GM19099 (cell line): ENCODE results near the gene IMMP2L.

ENCODE experiments used
- POLR2A ChIP-seq: IDR thresholded peaks from 3 replicates; pipeline ENCODE4 v1.6.1; 2011; ENCODE audit warnings: low read depth; ENCODE audit not compliant: insufficient read length; ENCODE audit errors: extremely low read depth

The IMMP2L gene

GRCh38 chr7:110911632-110912031 lies 650.7 kb downstream of the IMMP2L start:
- TF ChIP-seq POLR2A, result no peak

GRCh38 chr7:110909117-110909516 lies 653.2 kb downstream of the IMMP2L start:
- no peak for TF ChIP-seq POLR2A

DNA sequence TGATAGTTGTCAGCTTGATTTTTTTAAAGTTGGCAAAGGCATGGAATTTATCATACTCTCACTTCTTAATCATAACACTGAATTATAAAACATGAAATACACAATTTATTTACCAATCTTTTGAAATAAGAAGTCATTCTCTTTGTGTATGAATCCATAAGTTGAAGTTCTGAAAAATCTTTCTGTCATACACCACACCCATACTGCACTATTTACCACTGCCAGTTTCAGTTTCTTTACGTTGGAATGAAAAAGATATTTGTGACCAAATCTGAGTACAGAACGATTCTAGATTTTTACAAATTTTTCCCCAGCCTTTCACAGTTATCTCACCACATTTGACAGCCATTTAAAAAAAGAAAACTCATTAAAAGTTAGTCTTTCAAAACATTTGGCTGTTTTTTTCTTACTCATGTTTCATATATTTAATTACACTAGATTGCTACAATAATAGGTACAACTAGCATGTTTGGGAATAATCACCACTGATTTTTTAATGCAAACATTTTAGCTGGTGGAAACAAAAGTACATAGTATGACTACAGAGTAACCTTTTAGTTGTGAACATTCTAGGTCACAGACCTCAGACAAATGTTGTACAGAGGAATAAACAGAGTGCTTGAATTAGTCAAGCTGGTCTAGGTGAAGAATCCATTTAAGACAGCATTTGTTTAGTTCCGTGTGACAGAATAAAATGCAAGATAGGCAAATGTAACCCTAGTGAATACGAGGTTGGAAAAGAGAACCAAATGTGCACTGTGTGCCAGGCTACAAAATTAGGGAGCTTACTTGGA lies 656.3 kb downstream of the IMMP2L start:
- TF ChIP-seq POLR2A, result no peak

- TF ChIP-seq POLR2A, result no peak
Observed at GRCh38 chr7:110898516-110898915, 663.8 kb downstream of the IMMP2L start.

DNA sequence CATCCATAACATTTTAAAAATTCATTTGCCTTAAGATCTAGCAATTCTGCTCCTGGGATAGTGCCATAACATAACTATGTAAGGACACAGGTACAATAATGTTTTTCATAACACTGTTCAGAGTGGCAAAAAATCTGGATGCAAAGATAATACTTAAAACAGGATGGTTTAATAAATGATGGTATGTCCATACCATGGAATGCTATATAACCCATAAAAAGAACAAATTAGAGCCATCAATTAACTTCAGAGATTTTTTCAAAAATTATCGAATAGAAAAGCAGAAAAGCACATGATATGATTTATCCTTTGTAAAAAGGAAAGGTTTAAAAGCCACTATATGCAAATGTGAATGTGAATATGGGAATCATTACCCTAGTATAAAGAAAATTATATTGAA lies 664.8 kb downstream of the IMMP2L start:
- no peak for TF ChIP-seq POLR2A

- TF ChIP-seq POLR2A, result no peak
Observed at GRCh38 chr7:110894111-110894510, 668.2 kb downstream of the IMMP2L start.

GRCh38 chr7:110891197-110891596 lies 671.1 kb downstream of the IMMP2L start:
- no peak for TF ChIP-seq POLR2A

GRCh38 chr7:110890101-110890500 lies 672.2 kb downstream of the IMMP2L start:
- no peak for TF ChIP-seq POLR2A

DNA sequence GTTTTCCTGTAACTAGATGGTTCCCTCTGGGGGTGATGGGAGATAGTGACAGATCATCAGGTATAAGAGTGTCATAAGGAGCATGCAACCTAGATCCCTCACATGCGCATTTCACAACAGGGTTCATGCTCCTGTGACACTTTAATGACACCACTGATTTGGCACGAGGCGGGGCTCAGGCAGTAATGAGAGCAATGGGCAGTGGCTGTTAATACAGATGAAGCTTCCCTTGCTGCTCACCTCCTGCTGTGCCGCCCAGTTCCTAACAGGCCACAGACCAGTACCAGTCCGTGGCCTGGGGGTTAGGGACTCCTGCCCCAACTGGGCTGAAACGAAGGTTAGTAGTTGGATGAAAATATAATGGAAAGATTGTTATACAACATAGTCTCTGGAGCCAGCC lies 673.0 kb downstream of the IMMP2L start:
- no peak for TF ChIP-seq POLR2A

- no peak for TF ChIP-seq POLR2A
Observed at GRCh38 chr7:110888641-110889040, 673.7 kb downstream of the IMMP2L start.

DNA sequence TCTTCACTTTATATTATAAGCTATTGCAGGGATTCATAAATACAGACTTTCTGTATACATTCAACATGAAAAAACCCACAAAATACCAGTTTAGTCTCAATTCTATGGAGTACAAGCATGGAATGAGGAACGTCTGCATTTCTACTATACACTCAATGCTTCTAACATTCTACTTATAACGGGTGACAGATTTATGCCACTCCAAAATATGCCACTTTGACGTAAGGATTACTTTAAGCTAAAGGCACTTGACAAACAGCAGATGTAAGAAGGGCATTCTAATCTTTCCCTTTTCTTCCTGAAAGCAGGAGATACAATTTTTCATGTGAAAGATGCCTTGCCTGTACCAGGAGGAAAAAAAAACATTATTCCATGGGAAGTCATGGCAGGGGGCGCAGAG lies 676.8 kb downstream of the IMMP2L start:
- no peak for TF ChIP-seq POLR2A

DNA sequence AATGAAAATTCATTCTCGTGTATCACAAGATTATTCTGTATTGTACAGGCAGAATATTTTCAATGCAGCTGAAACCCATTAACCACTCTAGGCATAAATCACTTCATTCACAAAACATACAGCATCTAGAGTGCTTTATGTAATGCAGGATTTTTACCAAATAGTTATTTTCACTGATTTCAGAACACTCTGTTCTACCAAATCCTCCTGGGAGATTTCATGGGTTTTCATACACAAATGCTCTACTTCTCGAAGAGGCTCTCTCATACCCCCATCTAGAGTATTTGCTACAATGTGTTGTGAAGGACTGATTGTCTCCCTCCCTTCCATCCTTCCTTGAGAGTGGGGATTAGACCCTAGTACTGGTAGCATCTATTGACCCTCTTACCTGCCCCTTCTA lies 680.6 kb downstream of the IMMP2L start:
- TF ChIP-seq POLR2A, result no peak

GRCh38 chr7:110880971-110881370 lies 681.3 kb downstream of the IMMP2L start:
- TF ChIP-seq POLR2A, result no peak

DNA sequence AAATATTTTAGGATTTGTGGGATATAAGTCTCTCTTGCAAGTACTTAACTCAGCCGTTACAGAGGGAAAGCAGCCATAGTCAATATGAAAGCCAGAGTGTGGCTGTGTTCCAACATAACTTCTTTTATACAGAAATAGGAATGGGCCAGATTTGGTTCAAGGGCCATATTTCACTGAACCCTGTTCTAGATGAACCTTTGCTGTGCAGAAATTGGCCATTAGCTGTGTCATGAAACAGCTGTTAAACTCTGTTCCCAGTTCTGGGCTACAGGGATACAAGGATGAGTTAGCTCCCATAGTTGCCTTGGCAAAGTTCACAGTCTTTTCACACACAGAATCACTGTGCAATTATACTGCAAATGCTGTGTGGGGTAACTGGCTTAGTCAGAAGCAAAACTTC lies 685.3 kb downstream of the IMMP2L start:
- TF ChIP-seq POLR2A, result no peak

GRCh38 chr7:110875346-110875745 lies 686.9 kb downstream of the IMMP2L start:
- no peak for TF ChIP-seq POLR2A

GRCh38 chr7:110871856-110872255 lies 690.4 kb downstream of the IMMP2L start:
- TF ChIP-seq POLR2A, result no peak

- TF ChIP-seq POLR2A, result no peak
Observed at GRCh38 chr7:110870926-110871325, 691.4 kb downstream of the IMMP2L start.
